Natural killer cell (primary cell): Measurements from ENCODE around the gene APOOL. TPM values are rescaled to one million over a fixed set of nuclear protein-coding genes. Genes with fewer than 3 reads are reported as not detected.

Experiments used
- ATAC-seq, 3 donors: fragments of 150-1000 bp in 2 of 3; fragments of 200-7000 bp in 1 of 3; cut with Tn5 transposase; 1 replicate in 1 of 3; 2 replicates in 2 of 3; pipeline ENCODE4 v1.10.0; 2021; ENCODE audit warnings: mild to moderate bottlenecking in 2 of 3, moderate library complexity in 2 of 3
- DNase-seq, 2 donors: peaks; one replicate each; pipeline versions ENCODE4 v3.0.0 to v3.0.0-alpha.2; 2013 to 2021; ENCODE audit warnings: mixed read lengths in 1 of 2
- H3K27ac ChIP-seq: one replicate; pipeline ENCODE4 v1.5.1; 2013; ENCODE audit warnings: mild to moderate bottlenecking, low read length
- H3K27me3 ChIP-seq: one replicate; pipeline ENCODE4 v1.6.1; 2013; ENCODE audit warnings: low read length; ENCODE audit not compliant: control insufficient read depth, insufficient read depth
- H3K36me3 ChIP-seq: one replicate; pipeline ENCODE4 v1.6.1; 2013; ENCODE audit warnings: low read length; ENCODE audit not compliant: control insufficient read depth, insufficient read depth
- H3K4me1 ChIP-seq: one replicate; pipeline ENCODE4 v1.6.1; 2013; ENCODE audit warnings: low read length; ENCODE audit not compliant: control insufficient read depth, insufficient read depth
- H3K4me3 ChIP-seq: one replicate; pipeline ENCODE4 v1.5.1; 2013; ENCODE audit warnings: low read length
- H3K9me3 ChIP-seq: one replicate; pipeline ENCODE4 v1.6.1; 2013; ENCODE audit warnings: low read length; ENCODE audit not compliant: control insufficient read depth, insufficient read depth
- H3K27ac Mint-ChIP-seq, 2 donors: one replicate each; pipeline ENCODE4 v1.8.0; 2022; ENCODE audit warnings: mild to moderate bottlenecking in 2 of 2, mixed read lengths in 2 of 2, moderate library complexity in 1 of 2
- H3K27me3 Mint-ChIP-seq, 2 donors: one replicate each; pipeline ENCODE4 v1.8.0; 2022; ENCODE audit warnings: low read depth in 2 of 2, mixed read lengths in 2 of 2
- H3K36me3 Mint-ChIP-seq: one replicate; pipeline ENCODE4 v1.8.0; 2022; ENCODE audit warnings: mixed read lengths
- H3K4me1 Mint-ChIP-seq, 2 donors: one replicate each; pipeline ENCODE4 v1.8.0; 2022; ENCODE audit warnings: mixed read lengths in 2 of 2
- H3K4me3 Mint-ChIP-seq: one replicate; pipeline ENCODE4 v1.8.0; 2022; ENCODE audit warnings: mild to moderate bottlenecking, moderate library complexity, mixed read lengths
- H3K9me3 Mint-ChIP-seq, 2 donors: one replicate each; pipeline ENCODE4 v1.8.0; 2022; ENCODE audit warnings: mixed read lengths in 2 of 2
- WGBS: methylation state at CpG from one replicate; pipeline ENCODE4 v1.1.7; 2013; ENCODE audit warnings: missing lambda C conversion rate; ENCODE audit not compliant: insufficient coverage; 5-methylcytosine and 5-hydroxymethylcytosine counted together
- intact Hi-C: fragments of 100-400 bp; cut with micrococcal nuclease; formaldehyde crosslinking; loops from one replicate; pipeline ENCODE4 v1.14.2; 2022
- total RNA-seq, 4 donors: library from RNA; stranded (reverse); fragments of 120-200 nt in 1 of 4; gene quantifications; one replicate each; pipeline versions ENCODE4 v1.2.3 to v1.2.4, GENCODE V29; 2013 to 2022
- TF ChIP-seq, protein P1 (sequence below): fragments of 200-600 bp; IDR thresholded peaks from one replicate; pipeline ENCODE4 v1.8.0; 2022; ENCODE audit warnings: antibody characterized with exemption

The APOOL gene
- total RNA-seq, 3 donors from 2014 or later (not counting 1 experiment from before 2014, with no cell fraction given): 8.8 to 12.0 (median 9.8) TPM

DNA sequence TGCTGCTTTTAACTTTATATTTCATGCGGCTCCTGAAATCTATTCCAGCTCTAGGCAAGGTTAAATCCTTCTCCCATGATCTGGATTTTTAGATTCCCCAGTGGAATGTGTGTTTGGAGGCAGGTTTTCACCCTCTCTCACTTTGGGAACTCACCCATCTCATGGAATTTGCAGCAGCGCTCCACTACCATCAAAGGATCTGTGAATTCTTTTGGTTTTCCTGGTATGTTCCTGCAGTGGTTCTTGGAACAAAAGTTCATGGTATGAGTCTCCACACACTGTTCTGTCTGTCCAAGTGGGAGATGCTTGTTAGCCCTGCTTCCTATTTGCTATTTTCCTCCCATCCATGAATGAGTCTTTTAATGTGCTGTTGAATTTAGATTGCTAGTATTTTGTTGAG is 14.0 kb downstream of the APOOL start:
- Histone ChIP-seq H3K36me3 (no peaks in the 10 kb centered on the region), H3K4me3 (no peak overlapping the region), H3K27me3 (no peaks in the 10 kb centered on the region), H3K27ac (no peak overlapping the region), H3K4me1 (no peaks in the 10 kb centered on the region), H3K9me3 (peaks cover 3% of the 10 kb centered on the region)
- ATAC-seq (no peak), DNase-seq (no peak)
- Mint-ChIP-seq H3K36me3 (peaks cover 12% of the 10 kb centered on the region), H3K4me3 (no peak overlapping the region), H3K9me3 (peaks cover 2 to 3% of the 10 kb centered on the region in 2 donors), H3K27me3 (no peaks in the 10 kb centered on the region), H3K4me1 (peaks cover 8 to 25% of the 10 kb centered on the region in 2 donors), H3K27ac (no peak overlapping the region)
- TF ChIP-seq, protein P1, sequence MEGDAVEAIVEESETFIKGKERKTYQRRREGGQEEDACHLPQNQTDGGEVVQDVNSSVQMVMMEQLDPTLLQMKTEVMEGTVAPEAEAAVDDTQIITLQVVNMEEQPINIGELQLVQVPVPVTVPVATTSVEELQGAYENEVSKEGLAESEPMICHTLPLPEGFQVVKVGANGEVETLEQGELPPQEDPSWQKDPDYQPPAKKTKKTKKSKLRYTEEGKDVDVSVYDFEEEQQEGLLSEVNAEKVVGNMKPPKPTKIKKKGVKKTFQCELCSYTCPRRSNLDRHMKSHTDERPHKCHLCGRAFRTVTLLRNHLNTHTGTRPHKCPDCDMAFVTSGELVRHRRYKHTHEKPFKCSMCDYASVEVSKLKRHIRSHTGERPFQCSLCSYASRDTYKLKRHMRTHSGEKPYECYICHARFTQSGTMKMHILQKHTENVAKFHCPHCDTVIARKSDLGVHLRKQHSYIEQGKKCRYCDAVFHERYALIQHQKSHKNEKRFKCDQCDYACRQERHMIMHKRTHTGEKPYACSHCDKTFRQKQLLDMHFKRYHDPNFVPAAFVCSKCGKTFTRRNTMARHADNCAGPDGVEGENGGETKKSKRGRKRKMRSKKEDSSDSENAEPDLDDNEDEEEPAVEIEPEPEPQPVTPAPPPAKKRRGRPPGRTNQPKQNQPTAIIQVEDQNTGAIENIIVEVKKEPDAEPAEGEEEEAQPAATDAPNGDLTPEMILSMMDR: no peak
- WGBS: no CpG with 5 or more reads among the region's 2 CpGs
- intact Hi-C loops: no loop called here

DNA sequence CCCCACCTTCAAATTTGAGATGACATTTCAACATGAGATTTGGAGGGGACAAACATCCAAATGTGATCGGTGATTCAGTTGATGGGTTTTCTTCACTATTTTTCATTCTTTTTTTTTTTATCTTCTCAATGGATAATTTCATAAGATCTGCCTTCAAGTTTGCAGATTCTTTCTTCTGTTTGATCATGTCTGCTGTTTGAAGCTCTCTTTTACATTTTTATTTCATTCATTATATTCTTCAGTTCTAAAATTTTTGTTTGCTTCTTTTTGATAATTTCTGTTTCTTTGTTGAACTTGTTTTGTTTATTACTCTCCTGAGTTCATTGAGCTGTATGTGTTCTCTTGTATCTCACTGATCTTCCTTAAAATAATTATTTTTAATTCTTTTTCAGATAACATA is 14.8 kb downstream of the APOOL start:
- Mint-ChIP-seq H3K9me3 (peaks cover 2 to 3% of the 10 kb centered on the region in 2 donors), H3K27ac (no peak overlapping the region), H3K36me3 (peaks cover 12% of the 10 kb centered on the region), H3K27me3 (no peaks in the 10 kb centered on the region), H3K4me3 (no peak overlapping the region), H3K4me1 (peaks cover 8 to 24% of the 10 kb centered on the region in 2 donors)
- 100% methylated on average over 1 of the region's 1 CpG for WGBS
- Histone ChIP-seq H3K4me3 (no peak overlapping the region), H3K27me3 (no peaks in the 10 kb centered on the region), H3K27ac (no peak overlapping the region), H3K36me3 (no peaks in the 10 kb centered on the region), H3K9me3 (peaks cover 3% of the 10 kb centered on the region), H3K4me1 (no peaks in the 10 kb centered on the region)
- intact Hi-C loops: no loop called here
- no peak for DNase-seq
- no peak for ATAC-seq
- TF ChIP-seq, protein P1: no peak

DNA sequence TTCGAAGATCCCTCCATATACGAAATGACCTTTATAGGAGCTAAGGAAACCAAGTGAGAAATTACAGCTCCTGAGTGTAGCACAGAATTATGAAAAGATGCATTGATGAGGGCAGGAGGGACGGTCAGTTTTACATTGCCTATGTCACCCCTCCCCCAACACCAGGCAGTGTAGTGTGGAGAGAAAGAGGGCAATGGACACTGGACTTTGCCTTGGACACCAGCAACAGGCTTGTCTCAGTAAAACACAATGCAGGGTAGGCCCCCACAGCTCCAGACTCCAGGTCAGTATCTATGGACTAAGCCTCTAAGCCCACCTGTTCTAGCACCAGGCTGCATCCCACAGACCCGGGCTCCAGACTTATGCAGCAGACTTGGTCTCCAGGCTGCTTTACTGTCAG is 16.5 kb downstream of the APOOL start:
- H3K4me1 Mint-ChIP-seq: peaks cover 0 to 17% of the 10 kb centered on the region in 2 donors
- Histone ChIP-seq H3K27me3 (no peaks in the 10 kb centered on the region), H3K27ac (no peak overlapping the region), H3K4me3 (no peak overlapping the region), H3K9me3 (peaks cover 3% of the 10 kb centered on the region), H3K36me3 (no peaks in the 10 kb centered on the region), H3K4me1 (no peaks in the 10 kb centered on the region)
- TF ChIP-seq, protein P1: no peak
- WGBS: 100% methylated on average over 1 of the region's 4 CpGs
- no peaks in the 10 kb centered on the region for H3K27me3 Mint-ChIP-seq
- peaks cover 2 to 3% of the 10 kb centered on the region in 2 donors for H3K9me3 Mint-ChIP-seq
- no peak overlapping the region for H3K4me3 Mint-ChIP-seq
- ATAC-seq: no peak
- no peak for DNase-seq
- no peak overlapping the region for H3K27ac Mint-ChIP-seq
- intact Hi-C loops: no loop called here
- H3K36me3 Mint-ChIP-seq: peaks cover 12% of the 10 kb centered on the region

DNA sequence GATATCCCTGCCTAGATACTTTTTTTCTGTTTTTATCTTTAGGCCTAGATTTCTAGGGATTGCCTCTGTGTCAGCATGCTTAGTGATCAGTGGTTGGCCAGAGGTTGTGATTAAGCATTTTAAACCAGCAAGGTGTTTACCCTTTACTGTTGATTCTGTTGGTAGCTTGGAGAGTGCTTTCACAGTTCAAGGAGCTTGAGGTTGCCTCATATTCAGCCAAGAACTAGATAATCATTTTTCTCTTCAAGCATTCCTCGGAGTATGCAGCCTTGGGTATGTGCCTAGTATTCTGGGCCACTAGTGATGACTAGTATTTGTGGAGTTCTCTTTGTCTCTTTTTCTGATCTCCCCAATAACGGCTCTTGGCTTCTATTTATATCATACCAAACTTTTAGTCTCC is 20.4 kb downstream of the APOOL start:
- no peaks in the 10 kb centered on the region for H3K9me3 ChIP-seq
- Mint-ChIP-seq H3K36me3 (peaks cover 2% of the 10 kb centered on the region), H3K4me3 (no peak overlapping the region), H3K4me1 (peaks cover 0 to 22% of the 10 kb centered on the region in 2 donors), H3K9me3 (no peaks in the 10 kb centered on the region), H3K27ac (no peak overlapping the region), H3K27me3 (no peaks in the 10 kb centered on the region)
- TF ChIP-seq, protein P1: no peak
- intact Hi-C loops: no loop called here
- no CpG with 5 or more reads among the region's 2 CpGs for WGBS
- DNase-seq (no peak), ATAC-seq (no peak)
- no peaks in the 10 kb centered on the region for H3K27me3 ChIP-seq
- H3K27ac ChIP-seq: no peak overlapping the region
- H3K4me1 ChIP-seq: no peaks in the 10 kb centered on the region
- H3K36me3 ChIP-seq: no peaks in the 10 kb centered on the region
- no peak overlapping the region for H3K4me3 ChIP-seq
